Peyer's patch (tissue), 4 donors: Measurements from ENCODE around the gene FXR1. TPM values are rescaled to one million over a fixed set of nuclear protein-coding genes. Genes with fewer than 3 reads are reported as not detected.
"Not testable (repeated sequence)": the region's sequence is repeated elsewhere in the genome, so short reads cannot be mapped to it uniquely, and the experiment has no call there.

Source experiments
- DNase-seq, 3 donors: peaks; one replicate each; pipeline ENCODE4 v3.0.0-alpha.2; 2017 to 2019
- H3K27ac ChIP-seq, 4 donors: fragments of 200-600 bp; sonication (generic); one replicate each; pipeline ENCODE4 v1.5.1; 2016 to 2019
- H3K27me3 ChIP-seq, 2 donors: fragments of 200-600 bp; sonication (generic); one replicate each; pipeline ENCODE4 v1.5.1; 2019
- H3K36me3 ChIP-seq, 3 donors: fragments of 200-600 bp; sonication (generic); one replicate each; pipeline ENCODE4 v1.5.1; 2016 to 2019
- H3K4me1 ChIP-seq, 4 donors: fragments of 200-600 bp; sonication (generic); one replicate each; pipeline ENCODE4 v1.5.1; 2016 to 2019
- H3K4me3 ChIP-seq, 4 donors: fragments of 200-600 bp; sonication (generic); 1 replicate in 3 of 4; 2 replicates in 1 of 4; pipeline ENCODE4 v1.5.1; 2016 to 2019; ENCODE audit warnings: mild to moderate bottlenecking in 1 of 4
- H3K9me3 ChIP-seq, 4 donors: fragments of 200-600 bp; sonication (generic); one replicate each; pipeline ENCODE4 v1.5.1; 2016 to 2019; ENCODE audit warnings: mild to moderate bottlenecking in 1 of 4
- CTCF ChIP-seq, 6 experiments: fragments of 450-650 bp in 4 of 6; fragments of 200-600 bp in 2 of 6; sonication (generic) in 1 of 6; IDR thresholded peaks; one replicate each; pipeline ENCODE4 v1.5.1; 2017 to 2019; ENCODE audit warnings: antibody characterized with exemption in 6 of 6, mild to moderate bottlenecking in 3 of 6, moderate library complexity in 1 of 6
- POLR2A ChIP-seq, 2 donors: fragments of 450-650 bp; IDR thresholded peaks; one replicate each; pipeline ENCODE4 v1.5.1; 2017; ENCODE audit warnings: antibody characterized with exemption in 2 of 2, mild to moderate bottlenecking in 2 of 2, moderate library complexity in 2 of 2
- total RNA-seq, 4 donors: library from RNA; depleted of rRNA; stranded (reverse); fragments of >200 nt; gene quantifications; one replicate each; pipeline ENCODE4 v1.1.0, GENCODE V29; 2016

FXR1 gene
- total RNA-seq, 4 donors from 2014 or later = 54.5 to 115 (median 79.9) TPM

DNA sequence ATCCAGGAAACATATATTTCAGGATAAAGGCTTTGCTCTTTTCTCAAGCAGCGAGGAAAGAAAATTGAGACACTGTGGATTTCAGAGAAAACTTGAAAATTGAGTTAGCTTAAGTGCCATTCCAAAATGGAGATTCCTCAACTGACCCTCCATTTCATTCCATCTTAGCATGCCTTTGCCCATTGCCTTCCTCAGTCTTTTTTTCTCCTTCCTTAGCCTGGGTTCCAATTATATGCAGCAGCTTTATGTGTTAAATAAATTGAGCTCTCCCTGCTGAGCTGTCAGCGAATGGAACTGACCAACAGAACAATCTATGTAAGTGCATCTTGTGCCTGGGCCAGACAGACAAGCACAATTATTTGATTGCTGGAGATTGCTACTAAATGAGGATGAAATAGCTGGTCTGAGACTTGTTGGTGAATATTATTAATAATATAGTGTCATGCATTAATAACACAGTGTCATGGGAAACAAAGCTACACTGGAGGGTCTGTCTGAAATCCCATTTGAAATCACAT, 84.0 kb downstream of the FXR1 start:
- TF ChIP-seq POLR2A (IDR thresholded peaks at IDR 0.05) = no peak
- TF ChIP-seq CTCF (IDR thresholded peaks at IDR 0.05) = no peak
- H3K4me1 ChIP-seq = no peaks in the 10 kb centered on the region
- DNase-seq = no peak
- H3K27ac ChIP-seq = no peak overlapping the region
- H3K9me3 ChIP-seq = no peaks in the 10 kb centered on the region
- no peaks in the 10 kb centered on the region for H3K27me3 ChIP-seq
- no peak overlapping the region for H3K4me3 ChIP-seq
- no peaks in the 10 kb centered on the region for H3K36me3 ChIP-seq

- H3K36me3 ChIP-seq, DNase-seq, H3K9me3 ChIP-seq, H3K27ac ChIP-seq, H3K4me1 ChIP-seq, H3K27me3 ChIP-seq, H3K4me3 ChIP-seq: not testable (repeated sequence)
Observed at GRCh38 chr3:181002331-181002730, 89.9 kb downstream of the FXR1 start.

- not testable (repeated sequence) for H3K4me1 ChIP-seq, DNase-seq, H3K27ac ChIP-seq, H3K27me3 ChIP-seq, H3K9me3 ChIP-seq, H3K36me3 ChIP-seq, H3K4me3 ChIP-seq
Observed at GRCh38 chr3:181003469-181003868, 91.0 kb downstream of the FXR1 start.

GRCh38 chr3:181006541-181006940, 94.1 kb downstream of the FXR1 start:
- Histone ChIP-seq H3K27me3 (no peaks in the 10 kb centered on the region), H3K27ac (no peak overlapping the region), H3K9me3 (no peaks in the 10 kb centered on the region), H3K4me1 (no peaks in the 10 kb centered on the region), H3K4me3 (no peak overlapping the region), H3K36me3 (no peaks in the 10 kb centered on the region)
- no peak for DNase-seq
- TF ChIP-seq CTCF (IDR thresholded peaks at IDR 0.05) = no peak
- TF ChIP-seq POLR2A (IDR thresholded peaks at IDR 0.05) = no peak

- no peaks in the 10 kb centered on the region for H3K4me1 ChIP-seq
- no peak overlapping the region for H3K27ac ChIP-seq
- H3K36me3 ChIP-seq = no peaks in the 10 kb centered on the region
- H3K27me3 ChIP-seq = no peaks in the 10 kb centered on the region
- no peak overlapping the region for H3K4me3 ChIP-seq
- no peak for DNase-seq
- H3K9me3 ChIP-seq = no peaks in the 10 kb centered on the region
- TF ChIP-seq POLR2A (IDR thresholded peaks at IDR 0.05) (no peak), CTCF (IDR thresholded peaks at IDR 0.05) (no peak)
Observed at GRCh38 chr3:181007262-181007661, 94.8 kb downstream of the FXR1 start.

- H3K4me3 ChIP-seq = no peak overlapping the region
- DNase-seq = no peak
- no peaks in the 10 kb centered on the region for H3K4me1 ChIP-seq
- no peaks in the 10 kb centered on the region for H3K9me3 ChIP-seq
- H3K27me3 ChIP-seq = no peaks in the 10 kb centered on the region
- H3K27ac ChIP-seq = no peak overlapping the region
- TF ChIP-seq CTCF (IDR thresholded peaks at IDR 0.05) (no peak), POLR2A (IDR thresholded peaks at IDR 0.05) (no peak)
- no peaks in the 10 kb centered on the region for H3K36me3 ChIP-seq
Observed at GRCh38 chr3:181008796-181009195, 96.3 kb downstream of the FXR1 start.

- DNase-seq = no peak
- no peaks in the 10 kb centered on the region for H3K4me1 ChIP-seq
- H3K36me3 ChIP-seq = no peaks in the 10 kb centered on the region
- no peak overlapping the region for H3K27ac ChIP-seq
- no peaks in the 10 kb centered on the region for H3K9me3 ChIP-seq
- no peak overlapping the region for H3K4me3 ChIP-seq
- H3K27me3 ChIP-seq = no peaks in the 10 kb centered on the region
- no peak for TF ChIP-seq CTCF (IDR thresholded peaks at IDR 0.05)
- TF ChIP-seq POLR2A (IDR thresholded peaks at IDR 0.05) = no peak
Observed at GRCh38 chr3:181009225-181009624, 96.8 kb downstream of the FXR1 start.
